ENCODE measurements around the gene H2AZ2.
A peak's percentile ranks its signal among the peaks of the same experiment; 100 is the strongest.
"Not testable (repeated sequence)": the region's sequence is repeated elsewhere in the genome, so short reads cannot be mapped to it uniquely, and the experiment has no call there.

The H2AZ2 gene

DNA sequence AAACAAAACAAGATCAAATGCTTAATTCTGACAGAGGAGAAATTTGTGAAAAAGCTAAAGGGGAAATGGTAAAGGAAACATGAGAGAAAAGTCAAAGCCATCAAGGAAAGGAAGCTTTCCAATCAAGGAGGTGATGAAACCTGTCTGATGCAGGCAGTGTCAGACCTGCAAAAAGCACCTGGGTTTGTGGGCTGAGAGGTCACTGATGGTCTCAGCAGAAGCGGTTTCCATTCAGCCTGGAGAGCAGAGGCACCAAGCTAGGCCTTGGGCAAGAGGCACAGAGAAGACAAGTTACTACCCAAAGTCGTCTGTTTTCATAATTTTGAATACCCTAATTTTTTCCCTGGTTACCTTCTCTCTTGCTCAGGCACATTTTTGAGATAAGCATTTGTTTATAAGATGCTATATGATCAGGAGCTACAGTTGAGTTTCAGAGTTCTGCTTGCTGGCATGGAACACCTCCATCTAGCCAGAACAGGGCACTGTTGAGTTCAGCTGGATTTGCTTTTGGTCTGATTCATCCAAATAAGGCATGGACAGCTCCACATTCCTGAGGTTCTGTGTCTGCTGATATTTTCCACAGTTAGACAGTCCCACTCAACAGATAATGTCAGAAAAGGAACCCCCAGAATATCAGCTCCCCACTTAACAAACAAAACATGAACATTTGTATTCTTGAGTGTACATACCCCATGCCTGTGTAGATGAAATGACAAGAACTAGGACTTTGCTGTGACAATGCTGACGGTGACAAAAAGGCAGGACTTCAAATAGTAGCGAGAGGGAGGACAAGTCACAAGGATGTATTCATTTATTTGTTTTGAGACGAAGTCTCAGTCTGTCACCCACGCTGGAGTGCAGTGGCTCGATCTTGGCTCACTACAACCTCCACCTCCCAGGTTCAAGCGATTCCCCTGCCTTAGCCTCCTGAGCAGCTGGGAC lies 56.3 kb downstream of the H2AZ2 start:
- CTCF ChIA-PET: interaction anchor here (0.7 kb wide), 1 partner anchor 85 kb away, joined by 3 read pairs; no protein-coding TSS in a partner anchor
- DNase-seq (ENCODE audit: extremely low spot score): no peak
- no peak for TF ChIP-seq ARNT (IDR thresholded peaks at IDR 0.05)
- no peak for TF ChIP-seq BHLHE40 (IDR thresholded peaks at IDR 0.05; ENCODE audit: borderline replicate concordance)
- TF ChIP-seq L3MBTL2 (conservative IDR thresholded peaks at IDR 0.05): no peak
- TF ChIP-seq FOXK2 (IDR thresholded peaks at IDR 0.05): no peak
- TF ChIP-seq HDGF (IDR thresholded peaks at IDR 0.05; ENCODE audit: borderline replicate concordance): no peak
- TF ChIP-seq CTBP1 (IDR thresholded peaks at IDR 0.05; ENCODE audit: borderline replicate concordance): no peak
- no peak for TF ChIP-seq SP1 (IDR thresholded peaks at IDR 0.05)
- no peak for TF ChIP-seq ZNF384 (IDR thresholded peaks at IDR 0.05)
- TF ChIP-seq NFRKB (IDR thresholded peaks at IDR 0.05): no peak
- TF ChIP-seq, protein P1, sequence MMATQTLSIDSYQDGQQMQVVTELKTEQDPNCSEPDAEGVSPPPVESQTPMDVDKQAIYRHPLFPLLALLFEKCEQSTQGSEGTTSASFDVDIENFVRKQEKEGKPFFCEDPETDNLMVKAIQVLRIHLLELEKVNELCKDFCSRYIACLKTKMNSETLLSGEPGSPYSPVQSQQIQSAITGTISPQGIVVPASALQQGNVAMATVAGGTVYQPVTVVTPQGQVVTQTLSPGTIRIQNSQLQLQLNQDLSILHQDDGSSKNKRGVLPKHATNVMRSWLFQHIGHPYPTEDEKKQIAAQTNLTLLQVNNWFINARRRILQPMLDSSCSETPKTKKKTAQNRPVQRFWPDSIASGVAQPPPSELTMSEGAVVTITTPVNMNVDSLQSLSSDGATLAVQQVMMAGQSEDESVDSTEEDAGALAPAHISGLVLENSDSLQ (IDR thresholded peaks at IDR 0.05): no peak
- no peak for TF ChIP-seq LEF1 (IDR thresholded peaks at IDR 0.05; ENCODE audit: borderline replicate concordance)
- POLR2A ChIA-PET: interaction anchor here (1.3 kb wide), 1 partner anchor 56 kb away, joined by 3 read pairs; the partner anchor contains the start of gene H2AZ2

DNA sequence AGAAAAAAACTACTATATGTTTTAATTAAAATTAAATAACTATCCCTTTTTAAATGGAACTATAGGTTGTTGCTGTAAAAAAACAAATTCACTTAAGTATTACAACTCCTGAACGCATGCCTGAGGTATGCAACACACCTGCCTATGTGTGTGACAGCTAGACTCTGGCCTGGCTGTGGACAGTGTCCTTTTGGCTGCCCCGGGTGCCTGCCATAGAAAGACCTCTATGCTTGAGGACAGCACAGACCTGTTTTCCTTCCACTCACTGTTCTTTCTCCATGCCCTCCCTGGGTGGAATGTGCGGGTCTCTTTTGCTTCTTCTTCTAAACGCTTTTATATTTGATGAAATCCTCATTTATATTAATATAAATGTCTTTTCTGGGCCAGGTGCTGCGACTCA lies 57.9 kb downstream of the H2AZ2 start:
- CTCF ChIA-PET: no interaction called here
- no peak for TF ChIP-seq TARDBP (IDR thresholded peaks at IDR 0.05)
- TF ChIP-seq, protein P1 (IDR thresholded peaks at IDR 0.05): no peak
- no peak for TF ChIP-seq BHLHE40 (IDR thresholded peaks at IDR 0.05; ENCODE audit: borderline replicate concordance)
- TF ChIP-seq CTBP1 (IDR thresholded peaks at IDR 0.05; ENCODE audit: borderline replicate concordance): no peak
- TF ChIP-seq NFRKB (IDR thresholded peaks at IDR 0.05): no peak
- no peak for TF ChIP-seq FOXK2 (IDR thresholded peaks at IDR 0.05)
- TF ChIP-seq ELF4 (IDR thresholded peaks at IDR 0.05): no peak
- no peak for TF ChIP-seq HDGF (IDR thresholded peaks at IDR 0.05; ENCODE audit: borderline replicate concordance)
- POLR2A ChIA-PET: interaction anchor here (0.7 kb wide), 1 partner anchor 37 kb away, joined by 3 read pairs; no protein-coding TSS in a partner anchor
- DNase-seq (ENCODE audit: extremely low spot score): peak; percentile 5

GRCh38 chr7:44787762-44788161 lies 60.1 kb downstream of the H2AZ2 start:
- ChIA-PET CTCF (no interaction called here), POLR2A (no interaction called here)
- no peak for DNase-seq (ENCODE audit: extremely low spot score)
- TF ChIP-seq CTBP1 (IDR thresholded peaks at IDR 0.05; ENCODE audit: borderline replicate concordance): no peak
- no peak for TF ChIP-seq SP1 (IDR thresholded peaks at IDR 0.05)
- TF ChIP-seq BHLHE40 (IDR thresholded peaks at IDR 0.05; ENCODE audit: borderline replicate concordance): no peak
- no peak for TF ChIP-seq HDGF (IDR thresholded peaks at IDR 0.05; ENCODE audit: borderline replicate concordance)
- TF ChIP-seq NFRKB (IDR thresholded peaks at IDR 0.05): no peak
- TF ChIP-seq SUZ12 (IDR thresholded peaks at IDR 0.05): no peak
- TF ChIP-seq ARNT (IDR thresholded peaks at IDR 0.05): no peak
- TF ChIP-seq TARDBP (IDR thresholded peaks at IDR 0.05): no peak
- TF ChIP-seq L3MBTL2 (conservative IDR thresholded peaks at IDR 0.05): no peak
- TF ChIP-seq ELF4 (IDR thresholded peaks at IDR 0.05): no peak
- no peak for TF ChIP-seq LEF1 (IDR thresholded peaks at IDR 0.05; ENCODE audit: borderline replicate concordance)
- TF ChIP-seq, protein P1 (IDR thresholded peaks at IDR 0.05): no peak
- TF ChIP-seq FOXK2 (IDR thresholded peaks at IDR 0.05): no peak
- TF ChIP-seq FOXM1 (IDR thresholded peaks at IDR 0.05; ENCODE audit: borderline replicate concordance): no peak
- TF ChIP-seq ZNF384 (IDR thresholded peaks at IDR 0.05): no peak
- TF ChIP-seq FOXA1 (IDR thresholded peaks at IDR 0.05): no peak

DNA sequence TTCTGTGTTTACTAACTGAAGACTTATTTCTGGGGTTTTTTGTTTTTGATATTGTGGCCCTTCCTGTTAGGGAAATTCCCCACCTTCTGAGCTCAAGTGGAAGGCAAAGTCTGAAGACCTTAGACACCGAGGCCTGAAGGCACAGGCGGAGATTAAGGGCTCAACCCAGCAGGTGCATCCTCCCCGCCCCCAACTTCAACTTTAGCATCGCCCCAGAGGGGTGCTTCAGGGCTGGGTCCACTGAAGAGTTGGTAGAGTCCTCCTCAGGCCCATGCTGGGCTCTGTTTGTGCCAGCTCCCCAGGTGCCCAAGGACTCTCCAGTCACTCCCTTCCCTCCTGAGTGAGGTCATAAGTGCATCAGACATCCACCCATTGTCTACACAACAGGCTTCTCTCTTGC lies 60.8 kb downstream of the H2AZ2 start:
- POLR2A ChIA-PET: no interaction called here
- TF ChIP-seq SP1 (IDR thresholded peaks at IDR 0.05) (no peak), SUZ12 (IDR thresholded peaks at IDR 0.05) (no peak), ARNT (IDR thresholded peaks at IDR 0.05) (no peak), ZNF384 (IDR thresholded peaks at IDR 0.05) (no peak), L3MBTL2 (conservative IDR thresholded peaks at IDR 0.05) (no peak), FOXA1 (IDR thresholded peaks at IDR 0.05) (no peak), ELF4 (IDR thresholded peaks at IDR 0.05) (no peak), NFRKB (IDR thresholded peaks at IDR 0.05) (no peak), CTBP1 (IDR thresholded peaks at IDR 0.05; ENCODE audit: borderline replicate concordance) (no peak), TARDBP (IDR thresholded peaks at IDR 0.05) (no peak), FOXM1 (IDR thresholded peaks at IDR 0.05; ENCODE audit: borderline replicate concordance) (no peak), HDGF (IDR thresholded peaks at IDR 0.05; ENCODE audit: borderline replicate concordance) (no peak)
- TF ChIP-seq, protein P1 (IDR thresholded peaks at IDR 0.05): no peak
- no peak for DNase-seq (ENCODE audit: extremely low spot score)
- CTCF ChIA-PET: no interaction called here

GRCh38 chr7:44785218-44785617 lies 62.7 kb downstream of the H2AZ2 start:
- DNase-seq (ENCODE audit: extremely low spot score); CTCF ChIA-PET; POLR2A ChIA-PET: not testable (repeated sequence)

Data from HEK293T (cell line).